KBM-7 (cell line): ENCODE measurements around the gene LRGUK.

Experiments
- DNase-seq: peaks from one replicate; pipeline ENCODE4 v3.0.0-alpha.2; 2015
- in situ Hi-C: fragments of 300-500 bp; cut with MboI; formaldehyde crosslinking; loops from 2 replicates; pipeline ENCODE4 v1.14.3; 2020; ENCODE audit warnings: low sequenced_read_pairs, low pct_unique_long_range_greater_than_20kb, mixed read lengths

Gene LRGUK

GRCh38 chr7:134179036-134180011, 52.2 kb downstream of the LRGUK start:
- in situ Hi-C loops, result no loop called here
- no peak for DNase-seq

- no peak for DNase-seq
- in situ Hi-C loops, result no loop called here
Measured at GRCh38 chr7:134180376-134180775, 53.2 kb downstream of the LRGUK start.

DNA sequence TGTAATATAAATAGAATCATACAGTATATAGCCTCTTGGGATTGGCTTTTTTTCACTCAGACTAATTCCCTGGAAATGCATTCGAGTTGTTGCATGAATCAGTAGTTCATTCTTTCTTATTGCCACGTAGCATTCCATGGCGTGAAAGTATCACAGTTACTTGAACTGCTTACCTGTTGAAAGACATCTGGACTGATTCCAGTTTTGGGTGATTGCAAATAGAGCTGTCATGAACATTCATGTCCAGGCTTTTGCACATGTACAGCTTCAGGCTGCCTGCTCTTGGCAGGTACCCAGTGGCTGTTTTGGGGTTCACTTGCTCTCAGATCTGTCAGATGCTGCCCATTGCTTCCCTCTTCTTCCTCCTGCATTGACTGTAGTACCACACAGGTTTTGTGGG, 54.9 kb downstream of the LRGUK start:
- in situ Hi-C loops, result no loop called here
- no peak for DNase-seq

- peak; percentile 21 for DNase-seq
- in situ Hi-C loops, result no loop called here
Measured at GRCh38 chr7:134184767-134185166, 57.6 kb downstream of the LRGUK start.

DNA sequence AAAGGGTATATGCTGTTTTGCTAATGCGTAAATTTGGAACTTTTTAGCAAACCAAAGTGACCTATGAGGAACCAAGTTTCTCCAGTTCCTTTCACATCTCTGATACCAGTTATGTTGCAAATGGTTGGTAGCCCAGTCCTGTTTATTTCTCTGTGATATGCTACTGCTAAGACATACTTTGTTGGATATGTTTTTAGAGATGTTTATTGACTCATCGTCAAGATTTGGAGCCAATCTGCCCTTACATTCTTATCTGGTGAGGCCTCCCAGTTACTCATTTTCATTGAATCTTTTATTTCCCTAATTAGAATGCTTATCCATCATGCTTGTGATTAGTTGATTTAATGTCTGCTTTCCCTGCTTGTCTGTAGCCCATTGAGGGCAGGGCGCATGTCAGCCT, 58.9 kb downstream of the LRGUK start:
- no peak for DNase-seq
- in situ Hi-C loops, result no loop called here

DNA sequence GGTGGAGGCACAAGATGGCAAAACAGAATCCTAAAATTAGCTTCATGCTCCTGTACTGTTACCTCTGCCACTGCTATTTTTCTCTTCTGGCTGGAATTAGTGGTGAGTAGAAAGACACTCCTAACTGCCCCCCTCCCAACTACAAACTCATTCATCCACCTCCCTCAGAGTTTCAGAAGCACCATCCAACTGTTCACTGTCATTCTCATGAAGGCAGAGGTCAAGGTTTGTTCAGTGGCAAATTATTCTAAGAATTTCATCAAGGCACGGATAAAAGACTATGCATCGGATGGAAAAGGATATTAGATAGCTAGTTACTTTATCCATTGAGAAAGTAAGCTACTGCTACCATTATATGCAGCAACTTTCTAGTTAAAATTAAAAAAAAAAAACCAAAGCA, 59.7 kb downstream of the LRGUK start:
- in situ Hi-C loops, result no loop called here
- no peak for DNase-seq

GRCh38 chr7:134187893-134188292, 60.8 kb downstream of the LRGUK start:
- DNase-seq, result no peak

DNA sequence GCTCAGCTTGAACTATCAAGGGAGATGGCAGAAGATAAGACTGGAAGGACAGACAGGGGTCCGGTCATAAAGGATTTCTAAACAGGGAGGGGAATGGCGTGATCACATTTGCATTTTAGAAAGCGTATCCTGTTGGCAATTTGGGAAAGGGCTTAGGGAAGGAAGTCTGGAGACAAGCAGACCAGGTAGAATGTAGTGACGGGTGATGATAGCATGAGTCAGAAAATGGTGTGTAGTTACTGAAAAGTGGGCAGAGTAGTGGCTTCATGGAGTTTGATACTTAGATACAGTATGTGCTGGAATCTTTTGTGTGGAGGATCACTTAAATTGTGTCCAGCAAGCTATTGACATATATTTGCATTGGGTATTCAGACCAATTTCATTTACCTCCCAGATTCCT, 61.2 kb downstream of the LRGUK start:
- DNase-seq, result no peak
- in situ Hi-C loops, result no loop called here

More at GRCh38 chr7:134187893-134188292, 60.8 kb downstream of the LRGUK start:
- in situ Hi-C loops, result no loop called here

DNA sequence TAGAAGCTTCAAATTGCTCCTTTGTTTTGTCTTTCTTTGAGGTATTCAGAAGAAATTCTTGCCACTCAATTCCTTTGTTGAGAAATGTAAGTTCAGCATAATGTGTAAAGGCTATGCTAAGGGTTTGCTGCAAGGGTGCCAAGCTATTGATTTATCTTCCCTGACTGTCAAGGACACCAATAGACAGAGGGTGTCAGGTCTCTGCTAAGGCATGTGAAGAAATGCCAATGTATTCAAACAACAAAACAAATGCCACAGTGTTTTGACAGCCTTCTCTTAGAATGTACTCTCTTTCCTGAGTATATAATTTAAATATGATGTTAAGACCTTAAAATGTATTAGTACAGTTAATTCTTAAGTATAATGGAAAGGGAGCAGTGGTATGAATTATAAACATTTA, 62.4 kb downstream of the LRGUK start:
- in situ Hi-C loops, result no loop called here
- DNase-seq, result no peak

DNA sequence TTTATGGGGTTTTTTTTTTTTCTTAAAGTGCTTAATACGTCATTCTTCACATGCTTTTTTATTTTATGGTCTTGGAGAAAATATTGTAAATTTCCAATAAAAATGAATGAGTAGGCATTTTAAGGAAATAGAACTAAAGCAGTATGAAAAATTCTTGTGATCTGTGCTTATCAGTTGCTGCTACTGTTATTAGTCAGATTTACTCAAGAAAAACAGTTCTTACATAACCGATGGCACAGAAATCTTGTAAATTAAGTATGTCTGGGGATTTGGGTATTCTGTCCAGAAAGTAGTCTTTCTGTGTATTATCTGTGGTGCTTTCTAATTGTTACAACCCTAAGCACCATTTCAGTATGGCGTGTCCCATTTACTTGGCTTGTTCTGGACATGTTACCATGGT, 64.7 kb downstream of the LRGUK start:
- in situ Hi-C loops, result no loop called here
- no peak for DNase-seq

- DNase-seq, result no peak
- in situ Hi-C loops, result no loop called here
Measured at GRCh38 chr7:134193240-134193639, 66.1 kb downstream of the LRGUK start.

DNA sequence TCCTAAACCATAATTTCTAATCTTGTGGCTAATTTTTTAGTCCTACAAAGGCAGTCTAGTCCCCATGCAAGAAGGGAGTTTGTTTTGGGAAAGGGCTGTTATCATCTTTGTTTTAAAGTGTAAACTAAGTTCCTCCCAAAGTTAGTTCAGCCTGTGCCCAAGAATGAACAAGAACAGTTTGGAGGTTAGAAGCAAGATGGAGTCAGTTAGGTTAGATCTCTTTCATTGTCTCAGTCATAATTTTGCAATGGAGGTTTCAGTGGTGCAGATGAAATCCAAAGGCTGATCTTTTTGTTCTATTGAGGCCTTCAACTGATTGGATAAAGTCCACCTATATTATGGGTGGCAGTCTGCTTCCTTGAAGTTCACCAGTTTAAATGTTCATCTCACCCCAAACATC, 68.1 kb downstream of the LRGUK start:
- DNase-seq, result no peak
- in situ Hi-C loops, result no loop called here

DNA sequence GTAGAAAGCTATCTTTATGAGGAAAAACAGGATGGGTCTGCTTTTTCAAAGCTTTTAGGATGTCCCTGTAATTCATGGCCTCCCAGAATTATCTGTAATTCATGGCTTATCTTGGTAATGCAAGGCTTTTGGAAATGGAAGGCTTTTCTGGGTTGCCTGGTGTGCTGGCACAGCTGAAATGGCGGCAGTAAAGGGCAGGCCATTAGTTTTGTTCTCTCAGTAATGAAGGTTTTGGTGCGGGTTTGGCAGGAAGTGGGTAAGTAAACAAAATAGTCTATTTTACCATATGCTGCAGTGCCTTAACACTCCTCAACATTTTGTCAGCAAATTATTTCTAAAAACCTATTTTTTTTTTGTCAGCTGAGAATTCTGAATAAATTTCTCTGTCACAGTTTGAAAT, 69.3 kb downstream of the LRGUK start:
- DNase-seq, result no peak
- in situ Hi-C loops, result no loop called here

- in situ Hi-C loops, result no loop called here
- DNase-seq, result no peak
Measured at GRCh38 chr7:134197345-134197744, 70.2 kb downstream of the LRGUK start.

- no peak for DNase-seq
- in situ Hi-C loops, result no loop called here
Measured at GRCh38 chr7:134200970-134201369, 73.8 kb downstream of the LRGUK start.

GRCh38 chr7:134201569-134202261, 74.6 kb downstream of the LRGUK start:
- in situ Hi-C loops, result no loop called here
- no peak for DNase-seq

DNA sequence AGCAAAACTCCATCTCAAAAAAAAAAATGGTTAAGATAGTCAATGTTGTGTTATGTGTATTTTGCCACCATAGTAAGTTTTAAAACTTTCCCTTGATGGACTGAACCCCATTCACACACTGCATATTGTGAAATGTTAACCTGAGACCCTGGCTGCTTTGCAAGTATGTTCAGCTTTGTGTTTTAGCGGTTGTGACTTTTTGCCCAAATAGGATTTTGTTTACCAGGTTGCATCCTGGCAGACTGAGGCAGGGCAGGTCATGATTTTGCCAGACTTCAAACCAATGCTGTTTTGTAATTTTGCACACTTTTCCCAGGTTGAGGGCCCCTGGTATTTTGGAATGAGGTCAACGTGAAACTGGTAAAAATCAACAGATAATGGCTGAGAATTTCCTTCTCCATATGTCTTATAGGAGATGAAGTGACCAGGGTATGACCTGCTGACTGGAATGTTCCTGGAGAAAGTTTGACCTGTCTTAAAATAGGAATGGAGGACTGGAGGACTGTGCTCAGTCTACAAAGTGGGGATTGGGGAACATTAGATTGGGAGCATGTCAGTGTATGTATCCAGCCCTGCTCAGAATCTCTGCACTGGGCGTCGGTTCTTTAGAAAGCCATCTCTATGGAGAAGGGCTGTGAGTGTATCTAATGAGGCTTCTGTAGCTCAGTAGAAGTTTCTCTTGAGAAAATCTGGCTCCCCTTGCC, 76.2 kb downstream of the LRGUK start:
- in situ Hi-C loops, result no loop called here

DNA sequence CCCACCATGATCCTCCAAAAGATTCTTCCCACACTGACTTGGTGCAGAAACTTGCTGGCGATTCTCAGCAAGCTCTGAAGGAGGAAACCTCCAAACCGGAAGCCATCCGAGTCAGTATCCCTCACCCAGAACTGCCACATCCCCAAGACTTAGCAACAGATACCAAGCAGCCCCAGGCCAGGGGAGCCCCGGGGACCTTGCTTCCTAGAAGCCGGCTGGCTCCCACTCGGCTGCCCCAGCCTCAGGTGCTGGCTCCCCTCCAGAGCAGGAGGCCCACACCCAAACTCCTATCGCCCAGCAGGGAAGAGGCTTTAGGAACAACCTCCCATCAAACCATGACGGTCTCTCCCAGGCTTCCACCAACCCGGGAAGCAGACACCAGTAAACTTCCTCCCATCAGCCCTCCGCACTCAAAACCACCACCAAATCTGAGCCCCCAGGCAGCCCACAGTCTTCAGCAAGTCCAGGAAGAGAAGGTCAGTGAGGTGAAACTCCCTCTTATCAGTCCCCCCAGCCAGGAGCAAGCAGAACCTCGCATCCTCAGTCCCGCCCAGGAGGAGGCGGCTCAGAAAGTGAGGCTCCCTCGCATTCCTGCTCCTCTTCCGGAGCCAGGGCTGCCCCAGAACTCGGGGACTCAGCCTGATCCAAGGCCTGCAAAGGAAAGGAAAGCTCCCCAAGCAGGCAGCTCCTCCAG, 82.3 kb downstream of the LRGUK start:
- in situ Hi-C loops, result no loop called here
- no peak for DNase-seq

More for the DNA sequence above, 76.2 kb downstream of the LRGUK start:
- no peak for DNase-seq

GRCh38 chr7:134210227-134210626, 83.1 kb downstream of the LRGUK start:
- in situ Hi-C loops, result no loop called here

More at GRCh38 chr7:134210227-134210626, 83.1 kb downstream of the LRGUK start:
- DNase-seq, result no peak
